ENCODE data around the gene ANKRD22. TPM values are rescaled to one million over a fixed set of nuclear protein-coding genes. Genes with fewer than 3 reads are reported as not detected.

Gene ANKRD22
- total RNA-seq, 2 donors from 2014 or later = 13.7 to 21.6 TPM

Other genes starting within 250 kb of the ANKRD22 start
- gene LIPF, start 187.4 kb downstream of the ANKRD22 start, total RNA-seq = not detected
- not detected for gene LIPK, start 145.6 kb downstream of the ANKRD22 start, total RNA-seq
- not detected for gene LIPN, start 91.8 kb downstream of the ANKRD22 start, total RNA-seq
- not detected for gene LIPM, start 49.1 kb downstream of the ANKRD22 start, total RNA-seq
- 10 to 100 TPM; 14.8 to 22.4 TPM for gene STAMBPL1, start 28.4 kb upstream of the ANKRD22 start, total RNA-seq
- gene ACTA2, start 100.9 kb upstream of the ANKRD22 start, total RNA-seq = 100 to 1,000 TPM in 1 of 2 donors, 10 to 100 TPM in 1; 57.1 to 245 TPM
- gene FAS, start 139.0 kb upstream of the ANKRD22 start, total RNA-seq = 10 to 100 TPM; 33.8 to 54.1 TPM

Data from left colon (tissue), 2 donors.